ENCODE results near the gene TMCC2.

The TMCC2 gene

DNA sequence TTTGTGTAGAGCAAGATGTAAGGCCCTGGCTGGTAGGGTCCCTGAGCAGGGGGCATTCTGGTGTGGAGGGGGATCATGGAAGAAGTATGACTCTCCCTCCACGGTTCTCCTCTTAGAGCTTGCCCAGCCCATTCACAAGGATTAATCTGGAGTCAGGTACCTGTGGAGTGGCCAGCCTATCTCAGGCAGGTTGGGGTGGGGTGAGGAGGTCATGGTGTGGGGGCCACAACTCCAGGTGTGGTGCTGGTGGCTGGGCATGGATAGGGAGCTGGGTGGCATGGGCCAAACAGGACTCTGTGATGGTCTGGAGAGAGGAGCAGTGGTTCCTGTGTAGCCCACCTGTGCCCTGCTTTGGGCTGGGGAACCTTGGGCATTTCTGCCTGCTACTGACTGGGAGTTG lies 32.3 kb downstream of the TMCC2 start:
- no peak for DNase-seq (ENCODE audit: low spot score)

GRCh38 chr1:205260948-205261732 lies 33.4 kb downstream of the TMCC2 start:
- no peak for FAIRE-seq
- no peak for DNase-seq (ENCODE audit: low spot score)

More for the DNA sequence above, 32.3 kb downstream of the TMCC2 start:
- FAIRE-seq, result no peak

DNA sequence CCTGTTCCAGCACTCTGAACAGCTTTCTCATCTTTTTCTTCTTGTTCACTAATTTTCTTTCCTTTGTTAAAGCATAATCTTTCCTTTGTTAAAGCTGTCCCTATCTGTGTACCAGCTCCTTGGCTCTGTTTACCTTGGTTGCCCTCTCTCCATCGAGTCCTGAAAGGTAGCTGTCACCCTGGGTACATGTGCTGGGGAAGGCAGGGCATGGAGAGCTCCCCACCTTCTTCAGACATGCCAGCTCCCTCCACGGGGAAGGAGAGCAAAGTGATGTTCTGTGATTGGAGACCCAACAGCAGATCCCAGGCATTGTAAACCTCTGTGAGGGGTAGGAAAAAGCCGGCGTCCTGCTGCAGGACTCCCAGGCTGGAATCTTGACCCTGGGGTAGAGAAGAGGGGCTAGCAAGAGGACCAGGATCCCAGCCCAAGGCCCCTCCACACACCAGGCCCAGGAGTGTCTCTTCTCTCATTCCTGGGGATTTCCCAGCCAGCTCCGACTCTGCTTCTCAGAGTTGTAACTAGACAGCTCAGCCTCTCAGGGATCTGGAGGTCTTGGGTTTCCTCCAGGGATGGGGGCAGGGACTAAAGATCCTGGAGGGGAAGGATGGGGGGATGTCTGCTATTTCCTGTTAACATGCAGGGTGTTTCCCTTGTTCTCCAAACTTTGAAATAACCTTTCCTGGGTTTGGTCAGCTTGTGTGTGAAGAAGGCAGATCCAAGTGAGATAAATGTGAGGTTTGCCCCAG lies 34.4 kb downstream of the TMCC2 start:
- no peak for FAIRE-seq
- no peak for DNase-seq (ENCODE audit: low spot score)

DNA sequence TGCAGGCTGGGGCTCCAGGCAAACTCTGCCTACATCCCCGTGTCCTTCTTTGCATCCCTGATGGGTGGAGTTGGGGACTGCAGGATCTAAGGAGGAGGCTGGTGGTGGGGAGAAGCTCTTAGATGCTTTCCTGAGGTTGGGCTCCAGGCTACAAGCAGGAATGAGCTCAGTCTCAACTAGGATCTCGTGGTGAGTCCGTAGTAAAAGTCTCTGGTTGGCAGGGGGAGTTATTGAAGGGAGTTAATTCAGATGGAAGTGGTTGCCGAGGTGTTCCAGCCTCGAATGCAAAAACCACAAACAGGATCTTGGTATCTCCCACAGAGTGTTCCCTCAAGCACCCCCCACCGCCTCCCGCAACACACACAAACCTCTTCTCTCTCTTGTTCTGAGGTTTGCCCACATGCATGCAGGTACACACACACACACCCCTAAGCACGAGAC lies 35.0 kb downstream of the TMCC2 start:
- no peak for FAIRE-seq
- DNase-seq (ENCODE audit: low spot score), result no peak

DNA sequence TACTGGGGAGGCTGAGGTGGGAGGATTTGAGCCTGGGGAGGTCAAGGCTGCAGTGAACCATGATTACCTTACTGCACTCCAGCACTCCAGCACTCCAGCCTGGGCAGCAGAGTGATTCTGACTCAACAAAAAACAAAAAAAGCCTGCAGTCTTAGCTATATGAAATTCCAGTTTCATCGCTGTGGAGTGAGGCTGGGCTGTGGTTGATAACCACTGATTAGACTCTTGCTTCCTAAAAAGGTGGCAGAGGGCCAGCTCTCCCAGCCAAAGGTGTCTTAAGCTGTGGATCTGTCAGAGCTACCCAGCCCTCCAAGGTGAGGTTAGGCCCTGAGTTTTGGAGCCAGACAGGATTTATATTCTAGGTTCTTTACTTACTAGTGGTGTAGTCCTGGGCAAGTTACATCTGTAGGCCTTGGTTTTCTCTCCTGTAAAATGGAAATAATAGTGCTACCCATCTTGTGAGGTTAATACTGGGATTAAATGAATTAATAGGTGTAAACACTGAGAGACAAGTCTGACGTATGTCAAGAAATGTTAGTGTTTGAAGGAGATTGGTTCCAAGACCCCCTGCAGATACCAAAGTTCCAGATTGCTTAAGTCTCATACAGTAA lies 35.9 kb downstream of the TMCC2 start:
- FAIRE-seq (no peak), DNase-seq (ENCODE audit: low spot score) (no peak)

DNA sequence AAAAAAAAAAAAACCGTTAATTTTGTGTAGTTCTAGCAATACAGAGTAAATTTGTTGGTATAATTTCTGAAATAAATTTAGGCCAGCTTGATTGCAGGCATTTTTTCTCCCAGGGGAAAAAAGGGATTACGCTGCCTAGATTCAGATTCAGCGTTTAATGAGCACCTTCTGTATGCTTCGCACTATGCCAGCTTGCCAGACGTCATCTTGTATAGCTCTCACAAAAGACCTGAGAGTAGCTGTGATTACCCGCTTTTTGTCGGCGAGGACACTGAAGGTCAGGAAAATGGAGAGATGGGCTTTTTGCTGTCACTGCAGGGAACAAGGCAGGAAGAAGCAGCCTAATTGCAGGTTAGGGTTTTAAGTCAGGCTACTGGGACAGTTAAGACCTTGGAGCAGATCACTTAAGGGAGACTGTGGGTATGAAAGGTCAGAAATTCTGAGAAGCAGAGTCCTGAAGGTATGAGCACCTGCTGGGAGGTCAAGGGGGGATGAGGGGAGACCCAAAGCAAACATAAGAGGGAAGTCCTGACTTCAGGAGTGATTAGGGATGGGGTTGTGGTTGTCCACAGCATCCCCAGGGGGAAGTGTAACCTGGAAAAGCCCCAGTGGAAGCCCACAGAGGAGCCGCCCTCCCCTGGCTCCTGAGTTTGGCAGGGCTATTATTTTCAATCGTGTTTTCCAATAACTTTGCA lies 39.0 kb downstream of the TMCC2 start:
- no peak for FAIRE-seq
- no peak for DNase-seq (ENCODE audit: low spot score)

- DNase-seq (ENCODE audit: low spot score) (no peak), FAIRE-seq (no peak)
Observed at GRCh38 chr1:205267306-205267902, 39.7 kb downstream of the TMCC2 start.

DNA sequence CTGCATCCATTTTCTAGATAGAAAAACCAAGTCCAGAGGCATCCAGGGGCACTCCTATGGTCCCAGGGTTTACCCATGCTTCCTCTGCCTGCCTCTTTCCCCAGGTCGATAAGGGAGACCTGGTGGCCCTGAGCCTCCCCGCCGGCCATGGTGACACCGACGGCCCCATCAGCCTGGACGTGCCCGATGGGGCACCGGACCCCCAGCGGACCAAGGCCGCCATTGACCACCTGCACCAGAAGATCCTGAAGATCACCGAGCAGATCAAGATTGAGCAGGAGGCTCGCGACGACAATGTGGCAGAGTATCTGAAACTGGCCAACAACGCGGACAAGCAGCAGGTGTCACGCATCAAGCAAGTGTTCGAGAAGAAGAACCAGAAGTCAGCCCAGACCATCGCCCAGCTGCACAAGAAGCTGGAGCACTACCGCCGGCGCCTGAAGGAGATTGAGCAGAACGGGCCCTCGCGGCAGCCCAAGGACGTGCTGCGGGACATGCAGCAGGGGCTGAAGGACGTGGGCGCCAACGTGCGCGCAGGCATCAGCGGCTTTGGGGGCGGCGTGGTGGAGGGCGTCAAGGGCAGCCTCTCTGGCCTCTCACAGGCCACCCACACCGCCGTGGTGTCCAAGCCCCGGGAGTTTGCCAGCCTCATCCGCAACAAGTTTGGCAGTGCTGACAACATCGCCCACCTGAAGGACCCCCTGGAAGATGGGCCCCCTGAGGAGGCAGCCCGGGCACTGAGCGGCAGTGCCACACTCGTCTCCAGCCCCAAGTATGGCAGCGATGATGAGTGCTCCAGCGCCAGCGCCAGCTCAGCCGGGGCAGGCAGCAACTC lies 41.3 kb downstream of the TMCC2 start:
- no peak for DNase-seq (ENCODE audit: low spot score)
- no peak for FAIRE-seq

- DNase-seq (ENCODE audit: low spot score) (no peak), FAIRE-seq (no peak)
Observed at GRCh38 chr1:205269711-205270110, 42.0 kb downstream of the TMCC2 start.

DNA sequence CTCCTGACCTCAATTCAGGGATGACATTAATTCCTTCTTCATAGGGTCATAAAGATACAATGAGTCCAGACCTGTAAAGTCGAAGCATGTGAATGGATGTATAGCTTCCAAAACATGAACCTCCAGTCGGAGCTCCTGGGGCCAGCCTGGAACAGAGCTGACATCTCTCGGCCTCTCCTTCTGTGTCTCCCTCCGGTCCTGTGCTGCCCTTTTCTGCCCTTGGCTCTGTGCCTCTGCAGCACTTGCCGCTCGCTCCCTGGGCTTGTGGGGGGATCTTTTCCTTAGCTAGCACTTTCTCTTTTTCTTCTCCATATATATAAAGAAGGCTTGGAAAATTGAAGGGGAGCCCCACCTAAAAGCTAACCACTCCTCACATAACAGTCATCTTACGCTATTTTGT lies 42.5 kb downstream of the TMCC2 start:
- DNase-seq (ENCODE audit: low spot score) (no peak), FAIRE-seq (no peak)

- FAIRE-seq, result no peak
- peak; percentile 66 for DNase-seq (ENCODE audit: low spot score)
Observed at GRCh38 chr1:205270764-205271163, 43.0 kb downstream of the TMCC2 start.

GRCh38 chr1:205271277-205271676 lies 43.5 kb downstream of the TMCC2 start:
- FAIRE-seq (no peak), DNase-seq (ENCODE audit: low spot score) (no peak)

- no peak for DNase-seq (ENCODE audit: low spot score)
- no peak for FAIRE-seq
Observed at GRCh38 chr1:205271745-205272144, 44.0 kb downstream of the TMCC2 start.

- FAIRE-seq, result no peak
- no peak for DNase-seq (ENCODE audit: low spot score)
Observed at GRCh38 chr1:205272536-205272935, 44.8 kb downstream of the TMCC2 start.

DNA sequence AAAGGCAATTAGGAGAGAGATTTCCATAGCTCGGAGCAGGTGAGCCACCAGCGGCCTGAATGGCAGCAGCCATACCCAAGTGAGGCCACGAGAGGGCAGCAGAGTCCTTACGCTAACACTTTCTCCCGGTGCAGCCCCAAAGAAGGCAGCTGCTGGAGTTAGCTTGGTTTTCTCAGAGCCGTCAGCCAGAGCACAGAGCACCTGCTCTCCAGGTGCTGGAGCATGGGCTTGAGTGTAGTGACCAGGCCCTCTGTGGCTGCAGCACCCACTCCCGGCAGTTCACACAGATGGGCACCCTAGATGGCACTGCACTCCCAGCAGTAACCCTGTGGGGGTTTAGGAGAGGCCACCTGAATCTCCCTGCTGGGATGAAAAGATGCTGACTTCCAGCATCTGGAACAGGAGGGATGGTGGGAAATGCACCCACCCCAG lies 45.8 kb downstream of the TMCC2 start:
- peak; percentile 88 for FAIRE-seq
- peak; percentile 83 for DNase-seq (ENCODE audit: low spot score)

DNA sequence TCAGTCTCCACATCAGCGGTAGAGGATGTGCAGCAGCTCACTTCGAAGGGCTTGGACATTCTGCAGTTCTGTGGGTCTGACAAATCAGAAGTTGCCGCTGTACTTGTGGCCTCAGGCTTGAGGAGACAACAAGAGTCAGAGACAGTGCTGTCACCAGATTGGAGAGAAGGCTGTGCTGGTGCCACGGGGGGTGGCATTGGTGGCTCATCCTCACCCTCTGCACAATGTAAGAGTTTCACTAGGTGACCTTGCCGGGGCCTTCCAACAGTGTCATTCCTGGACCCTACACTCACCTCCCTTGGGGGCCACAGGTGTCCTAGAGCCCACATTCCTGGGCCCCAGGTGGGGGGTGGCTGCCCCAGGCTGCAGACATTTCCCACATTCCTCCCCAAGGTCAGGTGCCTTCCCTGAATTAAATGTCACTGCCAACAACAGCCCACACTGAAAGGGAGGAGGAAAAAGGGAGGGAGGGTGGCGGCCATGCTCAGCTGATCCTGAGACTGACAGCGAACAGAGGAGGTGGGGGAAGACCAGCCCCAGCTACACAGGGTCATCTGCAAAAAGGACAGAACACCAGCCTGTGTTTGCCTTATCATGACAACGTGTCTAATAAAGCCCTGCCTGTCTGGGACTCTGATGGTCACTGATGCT lies 46.4 kb downstream of the TMCC2 start:
- FAIRE-seq (no peak), DNase-seq (ENCODE audit: low spot score) (no peak)

- FAIRE-seq, result no peak
- DNase-seq (ENCODE audit: low spot score), result no peak
Observed at GRCh38 chr1:205275133-205275532, 47.4 kb downstream of the TMCC2 start.

DNA sequence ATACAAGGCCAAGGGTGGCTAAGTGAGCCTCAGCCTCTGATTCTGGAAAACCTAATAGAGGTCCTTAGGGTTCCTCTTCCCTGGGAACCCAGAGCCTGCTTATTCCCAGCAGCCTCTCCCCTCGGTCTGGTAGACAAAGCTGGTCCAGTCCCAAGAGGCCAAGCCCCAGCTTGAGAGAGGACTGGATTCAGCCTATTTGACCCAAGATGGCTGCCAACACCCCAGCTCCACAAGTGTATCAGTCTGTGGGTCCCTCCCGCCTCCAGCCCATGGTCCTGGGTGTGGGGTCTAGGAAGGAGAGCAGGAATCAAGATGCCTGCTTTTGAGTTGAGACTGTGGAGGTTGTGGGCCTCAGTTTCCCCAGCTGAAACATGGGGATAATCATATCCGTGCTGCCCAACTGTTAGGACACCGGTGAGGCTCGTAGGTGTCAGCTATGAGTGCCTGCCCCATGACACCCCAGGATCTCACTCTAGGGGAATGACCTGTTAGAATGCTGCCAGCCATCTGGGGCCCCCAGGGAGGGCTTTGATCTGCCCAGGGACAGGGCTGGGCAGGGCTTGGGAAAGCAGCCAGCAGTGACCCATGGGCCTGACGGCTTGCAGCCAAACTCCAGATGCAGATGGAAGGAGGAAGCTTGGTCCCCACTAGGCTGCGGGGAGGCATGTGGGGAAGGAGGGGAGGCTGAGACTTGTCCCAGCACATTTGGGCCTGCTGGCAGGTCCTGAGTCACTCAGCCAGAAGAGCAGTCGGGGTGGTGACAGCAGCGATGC lies 48.4 kb downstream of the TMCC2 start:
- FAIRE-seq, result no peak
- DNase-seq (ENCODE audit: low spot score), result no peak

- no peak for FAIRE-seq
Observed at GRCh38 chr1:205276689-205277065, 48.9 kb downstream of the TMCC2 start.

More at GRCh38 chr1:205276689-205277065, 48.9 kb downstream of the TMCC2 start:
- DNase-seq (ENCODE audit: low spot score), result no peak
